CD4-positive, alpha-beta T cell treated with Interleukin-2 at 100 ng/mL for 4 hours (primary cell): Measurements from ENCODE around the gene CACNA2D2.
A peak's percentile ranks its signal among the peaks of the same experiment; 100 is the strongest.

Experiments
- DNase-seq: peaks from one replicate; pipeline ENCODE4 v3.0.0-alpha.2; 2020; ENCODE audit warnings: low spot score

The CACNA2D2 gene

DNA sequence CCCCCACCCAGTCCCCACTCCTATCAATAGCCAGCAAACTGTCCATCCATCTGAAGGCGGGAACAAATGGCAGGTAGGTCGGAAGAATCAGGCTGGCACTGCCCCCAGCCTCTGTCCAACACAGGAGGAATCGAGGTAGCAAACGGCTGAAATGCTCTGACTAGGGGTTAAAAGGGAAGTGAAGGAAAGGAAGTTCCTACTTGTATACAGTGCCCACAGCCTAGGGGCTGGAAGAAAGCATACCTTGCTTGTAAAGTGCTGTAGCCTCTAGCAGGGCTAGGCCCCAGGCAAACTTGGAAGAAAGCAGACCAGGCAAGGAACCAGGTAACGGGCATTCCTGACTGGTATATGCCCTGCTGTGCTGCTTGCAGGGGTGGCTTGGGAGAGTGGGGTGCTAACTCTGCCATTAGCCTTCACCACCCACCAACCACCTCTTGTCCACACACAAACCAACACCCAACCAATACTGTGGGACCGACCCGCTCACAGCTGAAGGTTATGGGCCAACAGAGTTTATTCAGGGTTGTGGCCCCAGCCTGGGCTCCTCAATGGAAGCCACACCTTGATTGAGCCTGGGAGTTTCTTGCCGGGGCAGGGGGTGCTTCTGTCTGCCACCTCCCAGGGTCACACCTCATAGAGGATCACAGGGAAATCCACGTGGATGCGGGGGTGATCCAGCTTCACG is 177.8 kb downstream of the CACNA2D2 start:
- DNase-seq, result no peak

DNA sequence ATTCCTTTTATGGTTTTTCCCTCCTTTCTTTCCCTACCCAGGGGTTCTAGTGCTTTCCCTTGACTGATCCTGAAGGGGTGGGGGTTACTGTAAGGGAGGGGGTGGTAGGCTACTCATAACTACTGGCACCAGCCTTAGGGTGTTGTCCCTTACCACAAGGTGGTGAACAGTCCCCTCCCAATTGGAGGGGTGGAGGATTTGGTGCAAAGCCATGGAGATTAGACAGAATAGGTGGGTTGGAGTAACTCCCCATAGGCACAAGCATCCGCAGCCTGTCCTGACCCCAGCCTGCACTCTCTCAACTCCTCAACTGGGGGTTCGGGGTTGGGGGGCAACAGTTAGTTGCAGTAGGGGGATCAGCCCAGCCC is 178.3 kb downstream of the CACNA2D2 start:
- DNase-seq, result no peak

DNA sequence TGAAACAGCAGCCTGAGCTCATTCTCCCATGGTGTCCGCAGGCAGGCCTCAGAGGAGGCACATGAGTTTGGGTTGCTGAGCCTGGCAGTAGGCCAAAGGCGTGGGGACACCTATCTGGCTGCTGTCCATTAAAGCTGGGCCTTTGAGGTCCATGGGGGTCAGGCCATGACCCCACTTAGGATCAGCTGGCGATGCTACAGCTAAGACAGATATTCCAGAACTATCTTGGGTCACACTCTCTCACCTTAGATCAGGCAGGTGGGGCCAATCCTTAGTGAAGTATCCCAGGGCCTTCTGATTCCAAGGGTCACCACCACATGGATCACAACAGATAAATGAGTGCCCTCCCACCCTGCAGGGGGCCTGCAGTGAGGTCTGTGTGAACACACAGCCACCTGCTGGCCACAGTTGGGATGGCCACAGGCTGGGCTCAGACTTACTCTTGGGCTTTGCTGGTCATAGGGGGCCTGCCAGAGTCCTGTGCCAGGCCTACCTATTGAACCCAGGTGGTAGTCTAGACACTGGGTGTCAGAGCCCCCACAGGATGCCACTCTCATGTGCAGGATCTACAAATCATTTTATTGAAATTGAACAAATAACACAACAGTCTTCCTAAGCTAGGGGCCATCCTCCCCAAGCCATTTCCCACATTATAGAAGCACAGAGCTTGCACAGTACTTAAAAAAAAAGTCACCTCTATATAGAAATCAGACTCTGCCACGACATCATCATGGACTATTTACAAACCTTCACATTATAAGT is 178.9 kb downstream of the CACNA2D2 start:
- peak; percentile 64 for DNase-seq

DNA sequence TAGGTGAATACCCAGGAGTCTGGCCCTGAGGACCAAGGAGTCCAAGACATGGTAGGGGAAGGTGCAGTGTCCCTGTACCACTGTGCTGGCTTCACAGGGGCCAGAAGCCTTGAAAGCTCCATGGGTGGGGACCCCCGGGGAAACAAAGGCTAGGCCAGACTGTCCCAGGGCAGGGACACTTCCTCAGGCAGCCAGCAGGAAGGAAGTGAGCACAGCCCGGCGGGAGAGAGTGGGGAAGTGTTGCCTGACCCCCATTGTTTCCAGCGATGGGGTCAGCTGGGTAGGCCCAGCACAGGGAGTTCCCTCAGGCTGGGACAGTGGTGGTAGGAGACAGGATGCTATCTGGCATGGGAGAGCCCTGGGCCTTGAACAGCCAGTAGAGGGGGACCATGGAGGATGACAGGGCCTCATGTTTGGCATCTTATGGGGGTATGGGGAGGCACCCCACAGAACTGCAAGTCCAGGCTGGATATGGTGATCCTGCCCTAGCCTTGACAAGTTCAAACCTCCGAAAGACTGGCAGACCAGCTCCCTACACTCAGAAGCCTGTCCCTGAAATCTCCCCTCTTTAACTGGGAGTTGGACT is 179.7 kb downstream of the CACNA2D2 start:
- no peak for DNase-seq

DNA sequence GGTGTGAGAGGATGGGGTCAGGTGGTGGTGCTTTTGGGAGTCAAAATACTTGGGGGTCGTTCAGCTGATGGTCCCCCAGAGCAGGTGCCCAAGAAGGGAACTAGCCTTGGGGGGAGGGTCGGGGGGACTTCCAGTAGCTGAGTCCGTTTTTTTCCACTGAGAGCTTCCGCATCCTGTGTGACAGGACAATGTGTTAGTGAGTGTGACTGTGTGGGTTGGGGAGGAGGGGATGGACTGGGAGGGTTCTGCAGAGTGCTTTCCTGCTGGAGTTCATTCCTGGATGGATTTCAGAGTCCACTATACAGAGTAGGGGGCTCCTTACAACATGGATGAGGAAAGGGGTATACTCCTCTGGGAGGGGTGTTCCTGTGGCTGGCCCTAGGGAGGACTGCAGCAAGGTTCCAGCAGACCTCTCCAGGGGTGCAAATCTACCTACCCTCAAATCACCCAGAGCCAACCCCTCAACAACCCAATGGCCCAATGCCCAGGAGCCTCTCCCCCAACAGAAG is 180.3 kb downstream of the CACNA2D2 start:
- DNase-seq, result no peak

DNA sequence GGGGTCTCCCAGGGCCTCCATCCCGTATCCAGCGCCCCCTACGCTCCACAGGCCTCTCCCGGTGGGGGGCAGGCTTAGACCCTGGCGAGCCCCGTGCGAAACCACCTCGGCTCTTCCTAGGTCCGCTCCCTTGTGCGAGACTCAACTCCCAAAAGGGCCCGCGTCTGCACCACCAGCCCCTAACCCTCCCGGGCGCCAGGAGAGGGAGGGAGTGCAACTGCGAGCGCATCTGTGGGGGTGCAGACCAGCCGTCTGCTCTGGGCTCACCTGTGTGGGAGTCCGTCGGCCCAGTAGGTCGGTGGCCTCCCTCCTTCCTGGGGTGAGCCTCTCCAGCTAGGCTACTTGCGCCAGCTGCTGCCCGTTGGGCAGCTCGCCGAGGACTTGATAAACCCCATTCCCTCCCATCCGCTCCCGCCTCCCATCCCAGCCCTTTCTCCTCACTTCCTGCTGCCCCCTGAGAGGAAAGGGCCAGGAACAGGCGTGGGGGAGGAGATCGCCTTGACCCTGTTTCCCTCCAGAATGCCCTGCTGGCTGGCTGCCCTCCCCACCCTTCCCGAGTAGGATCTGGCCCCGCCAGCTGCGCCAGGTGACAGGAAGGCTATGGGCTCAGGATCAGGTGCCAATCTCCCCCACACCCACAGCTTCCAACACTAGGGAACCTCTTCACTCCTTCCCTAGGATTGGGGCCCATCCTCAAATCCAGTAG is 180.9 kb downstream of the CACNA2D2 start, which contains the start of gene HYAL2:
Gene HYAL2 (minus strand): TSS at position 360 of the 706 bp plus-strand sequence. CDS start 2,256 bp downstream, outside the sequence.
- no peak for DNase-seq

DNA sequence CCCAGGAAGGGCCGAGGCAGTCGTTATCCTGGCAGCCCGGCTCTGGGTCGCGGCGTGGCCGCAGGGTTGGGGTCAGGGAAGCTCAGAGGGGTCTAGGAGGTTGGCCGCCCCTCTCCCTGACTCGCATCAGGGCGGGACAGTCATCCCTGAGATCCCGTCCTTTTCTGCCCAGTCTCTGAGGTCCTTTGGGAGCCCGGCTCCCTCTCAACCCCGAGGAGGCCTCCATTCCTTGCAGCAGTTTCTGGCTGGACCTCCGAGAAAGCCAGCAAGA is 181.4 kb downstream of the CACNA2D2 start:
- no peak for DNase-seq

DNA sequence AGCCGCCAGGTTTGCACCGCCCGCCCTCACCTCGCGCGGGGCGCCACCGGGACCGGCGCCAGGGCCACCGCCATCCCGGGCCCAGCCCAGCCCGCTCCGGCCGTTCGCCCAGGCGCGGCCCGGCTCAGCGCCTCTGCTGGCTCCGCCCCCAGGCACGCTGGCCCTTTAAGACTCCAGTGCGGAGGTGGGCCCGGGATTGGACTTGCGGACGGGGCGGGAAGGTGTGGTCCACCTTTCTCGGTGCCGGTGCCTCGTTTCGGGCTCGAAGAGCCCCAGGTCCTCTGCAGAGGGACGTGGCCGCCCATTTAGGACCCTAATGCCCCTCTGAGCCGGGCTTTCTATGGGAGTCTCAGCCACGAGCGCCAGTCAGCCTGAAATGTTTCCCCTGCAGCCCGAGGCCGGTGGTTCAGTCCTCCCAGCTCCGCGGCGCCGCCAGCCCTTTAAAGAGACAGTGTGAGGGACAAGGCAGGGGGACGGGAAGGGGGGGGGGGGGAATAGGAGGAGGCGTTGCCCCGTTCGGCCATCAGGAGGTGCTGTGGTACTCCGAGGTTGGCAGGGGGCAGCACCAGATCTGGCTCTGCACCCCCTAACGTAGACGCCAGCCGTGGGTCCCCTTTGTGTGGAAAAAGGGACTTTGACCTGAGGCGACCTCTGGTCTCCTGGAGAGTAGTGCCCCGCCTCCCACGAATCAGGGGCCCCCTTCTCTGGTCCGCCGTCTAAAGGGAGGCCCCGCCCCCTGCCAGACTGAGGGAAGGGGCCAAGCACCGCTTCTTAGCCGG is 181.9 kb downstream of the CACNA2D2 start:
- peak; percentile 81 for DNase-seq

DNA sequence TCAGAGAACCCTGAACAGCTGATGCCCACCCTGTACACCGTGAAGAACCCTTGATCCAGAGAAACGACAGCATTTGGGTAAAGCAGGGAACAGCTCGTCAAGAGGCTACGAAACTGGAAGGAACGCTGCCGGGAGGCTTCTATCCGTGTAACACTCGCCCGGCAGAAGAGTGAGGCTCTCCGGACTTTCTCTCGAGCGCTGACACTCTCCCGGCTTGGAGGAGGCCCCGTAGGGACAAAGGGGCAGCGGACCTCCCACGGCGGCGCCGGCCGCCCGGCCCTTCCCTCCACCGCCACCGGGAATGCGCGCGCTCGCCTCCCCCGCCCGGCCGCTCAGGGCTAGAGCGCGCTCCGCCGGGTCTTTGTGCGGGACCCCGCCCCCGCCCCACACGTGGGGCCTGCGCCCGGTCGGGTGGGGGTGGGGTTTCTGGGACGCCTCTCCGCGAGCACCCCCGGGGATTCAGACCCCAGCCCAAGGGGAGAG is 182.5 kb downstream of the CACNA2D2 start:
- peak; percentile 56 for DNase-seq

DNA sequence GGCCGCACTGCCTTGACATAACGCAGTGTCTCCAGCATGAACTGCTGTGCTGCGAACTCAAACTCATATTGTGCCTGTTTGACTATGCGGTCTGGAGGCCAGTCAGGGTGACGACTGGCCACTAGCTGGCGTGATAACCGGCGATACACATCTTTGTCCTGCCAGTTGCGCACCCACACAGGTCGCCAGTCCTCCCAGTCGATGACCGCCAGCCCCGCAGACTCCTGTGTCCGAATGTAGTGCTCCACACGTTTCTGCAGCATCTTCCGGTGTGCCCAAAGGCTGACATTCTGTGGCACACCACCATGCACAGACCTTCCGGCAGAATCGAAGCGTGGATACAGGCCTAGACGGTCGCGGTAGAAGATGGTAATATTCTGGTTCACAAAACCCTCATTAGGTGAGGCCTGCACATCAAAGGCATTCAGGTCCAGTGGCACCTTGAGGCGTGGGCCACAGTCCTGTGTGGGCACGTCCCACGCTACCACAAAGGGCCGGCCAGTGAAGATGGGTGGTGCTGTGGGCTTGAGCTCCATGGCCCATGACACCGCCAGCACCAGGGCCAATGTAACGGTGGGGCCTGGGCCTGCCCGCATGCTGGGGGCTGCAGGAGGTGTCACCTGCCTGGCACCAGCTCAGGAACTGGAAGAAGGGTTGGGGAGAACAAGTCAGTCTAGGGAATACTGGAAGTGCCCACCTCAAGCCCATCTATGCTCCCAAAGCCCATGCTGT is 183.4 kb downstream of the CACNA2D2 start:
- DNase-seq, result no peak

DNA sequence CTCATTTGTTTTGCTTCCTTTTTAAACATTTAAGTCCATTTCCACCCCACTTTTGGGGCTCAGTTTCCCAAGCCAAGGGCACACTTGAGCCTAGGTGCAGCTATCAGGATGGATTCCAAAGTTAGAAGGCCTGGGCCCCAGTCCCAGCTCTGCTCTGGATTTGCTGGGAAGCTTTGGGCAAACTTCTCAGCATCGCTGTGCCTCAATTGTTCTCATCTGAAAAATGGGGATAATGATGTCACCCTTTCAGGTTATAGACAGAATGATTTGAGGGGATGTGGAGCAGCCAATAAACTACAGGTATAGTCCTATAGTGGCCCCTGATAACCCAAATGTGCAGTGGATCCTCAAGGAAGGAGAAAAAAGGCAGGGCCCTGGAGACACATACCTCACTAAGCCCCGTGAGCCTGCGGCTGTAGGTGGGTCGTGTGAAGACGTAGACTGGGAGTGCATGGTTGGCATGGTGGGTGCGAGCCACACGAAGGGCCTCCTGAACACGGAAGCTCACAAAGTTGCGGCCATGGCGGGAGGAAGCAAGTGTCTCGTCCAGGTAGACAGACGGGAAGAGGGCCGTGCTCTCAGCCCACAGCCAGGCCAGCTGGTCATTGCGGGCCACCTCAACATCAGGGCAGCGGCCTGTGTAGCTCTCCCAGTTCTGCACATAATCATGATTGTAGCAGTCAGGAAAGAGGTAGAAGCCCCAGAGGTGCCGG is 184.1 kb downstream of the CACNA2D2 start:
- DNase-seq, result no peak

DNA sequence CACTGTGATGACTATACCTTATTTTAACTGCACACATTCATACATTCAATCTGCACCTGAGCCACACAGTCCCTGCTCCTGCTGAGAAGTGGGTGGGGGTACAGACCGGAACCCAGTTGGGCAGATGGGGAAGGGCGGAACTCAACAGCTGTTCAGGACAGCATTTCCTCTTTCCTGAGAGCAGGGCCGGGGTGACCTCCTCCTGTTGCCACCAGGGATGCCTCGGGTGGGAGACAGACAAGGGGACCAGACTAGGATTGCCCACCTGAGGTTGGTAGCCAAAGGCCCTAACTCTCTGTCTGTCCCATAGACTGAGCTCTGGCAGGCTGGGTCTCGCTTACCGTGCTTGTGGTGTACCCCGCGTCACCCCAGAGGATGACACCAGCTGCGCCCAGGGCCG is 184.8 kb downstream of the CACNA2D2 start:
- DNase-seq, result no peak

DNA sequence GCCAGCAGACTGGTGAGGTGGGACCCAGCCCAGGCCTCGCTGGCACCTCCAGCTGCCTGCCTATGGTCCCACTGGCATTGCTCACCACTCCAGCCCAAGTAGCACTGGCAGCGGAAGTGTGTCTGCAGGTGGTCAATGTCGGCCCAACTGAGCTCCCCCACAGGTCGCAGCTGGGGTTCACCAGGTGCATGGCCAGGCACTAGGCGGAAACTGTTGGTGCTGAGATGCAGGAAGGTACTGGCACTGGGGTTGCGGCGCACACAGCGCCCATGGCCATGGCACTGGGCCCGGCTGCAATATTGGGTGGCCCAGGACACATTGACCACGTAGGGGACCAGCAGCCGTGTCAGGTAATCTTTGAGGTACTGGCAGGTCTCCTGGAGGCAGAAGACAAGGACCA is 185.3 kb downstream of the CACNA2D2 start:
- no peak for DNase-seq

DNA sequence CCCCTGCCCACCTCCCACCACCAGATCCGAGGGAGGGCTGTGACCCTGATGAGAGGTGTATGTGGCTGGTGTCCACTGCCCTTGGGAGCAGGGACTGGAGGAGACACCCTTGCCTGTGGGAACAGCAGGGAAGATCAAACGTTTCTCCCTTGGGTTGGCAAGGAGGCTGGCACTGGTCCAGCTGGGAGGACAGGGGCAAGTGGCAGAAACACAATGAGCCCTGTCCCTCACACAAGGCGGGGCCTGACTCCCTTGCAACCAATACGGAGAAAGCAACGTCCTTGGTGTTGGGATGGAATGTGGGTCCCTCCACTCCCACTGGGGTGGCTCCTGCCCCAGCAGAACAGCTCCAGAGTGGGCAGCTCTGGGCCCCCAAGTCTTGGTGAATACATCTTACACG is 186.1 kb downstream of the CACNA2D2 start:
- no peak for DNase-seq

DNA sequence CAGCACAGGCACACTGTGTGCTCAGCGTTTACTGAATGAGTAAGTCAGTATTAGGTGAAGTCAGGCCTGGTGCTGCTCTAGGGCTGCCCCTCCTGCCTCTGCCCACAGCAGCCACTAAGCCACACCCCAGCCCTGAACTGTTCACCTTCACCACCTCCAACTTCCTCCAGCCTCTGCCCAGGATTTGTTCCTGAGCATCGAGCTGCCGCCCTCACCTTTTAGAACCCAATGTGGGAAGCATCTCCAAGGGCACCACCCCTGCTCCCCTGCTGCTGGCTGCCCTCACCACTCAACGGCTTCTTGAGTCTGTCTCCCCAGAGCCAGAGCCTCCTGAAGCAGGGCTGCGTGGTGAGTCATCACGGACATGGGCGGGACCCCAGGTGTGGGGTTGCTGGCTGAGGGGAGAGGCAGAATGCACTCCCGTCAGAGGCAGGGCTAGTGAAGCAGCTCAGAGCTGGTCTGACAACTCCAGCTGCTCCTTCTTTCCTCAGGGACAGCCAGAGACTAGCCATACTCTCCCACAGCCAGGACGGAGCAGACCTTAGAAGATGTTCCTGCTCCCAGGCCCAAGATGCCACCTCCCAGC is 186.7 kb downstream of the CACNA2D2 start:
- peak; percentile 87 for DNase-seq

DNA sequence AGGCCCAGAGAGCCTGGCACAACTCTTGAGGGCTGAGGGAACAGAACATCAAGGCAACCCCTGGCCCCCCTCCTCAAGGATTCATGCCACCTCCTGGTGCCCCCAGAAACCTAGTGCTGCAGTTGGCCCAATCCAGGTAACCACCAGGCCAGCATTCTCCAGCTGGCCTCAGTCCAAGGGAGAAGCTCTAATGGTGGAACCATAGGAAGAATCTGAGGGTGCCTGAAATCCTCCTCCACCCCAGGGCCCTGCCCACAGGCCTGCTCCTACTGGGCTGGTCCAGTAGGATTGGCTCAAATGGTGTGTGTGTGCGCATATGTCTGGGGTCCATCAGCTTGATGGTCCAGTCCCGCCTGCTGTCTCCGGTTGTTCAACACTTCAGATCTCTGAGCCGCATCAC is 188.6 kb downstream of the CACNA2D2 start:
- DNase-seq, result no peak

DNA sequence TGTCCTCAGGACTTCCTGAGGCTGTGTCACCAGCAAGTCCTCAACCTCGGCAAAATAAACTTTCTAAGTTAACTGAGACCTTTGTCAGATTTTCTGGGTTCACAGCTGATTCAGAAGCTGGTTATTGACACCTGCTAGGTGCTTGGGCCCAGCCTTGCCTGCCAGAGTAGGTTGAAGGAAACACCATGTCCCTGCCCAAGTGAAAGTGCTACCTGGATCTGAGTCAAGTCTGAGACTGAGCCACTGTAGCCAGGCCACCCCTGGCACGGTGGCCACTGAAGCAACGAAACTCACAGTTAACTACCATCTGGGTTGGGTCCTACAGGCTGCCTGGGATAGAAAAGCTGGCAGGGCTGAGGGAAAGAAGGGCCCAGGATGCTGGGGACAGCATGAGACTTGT is 189.1 kb downstream of the CACNA2D2 start:
- no peak for DNase-seq
